ENCODE data around the gene SLC7A6OS. TPM values are rescaled to one million over a fixed set of nuclear protein-coding genes. Genes with fewer than 3 reads are reported as not detected.

Gene SLC7A6OS
- total and polyA plus RNA-seq, 8 donors, result 5.2 to 8.1 (median 6.5) TPM

DNA sequence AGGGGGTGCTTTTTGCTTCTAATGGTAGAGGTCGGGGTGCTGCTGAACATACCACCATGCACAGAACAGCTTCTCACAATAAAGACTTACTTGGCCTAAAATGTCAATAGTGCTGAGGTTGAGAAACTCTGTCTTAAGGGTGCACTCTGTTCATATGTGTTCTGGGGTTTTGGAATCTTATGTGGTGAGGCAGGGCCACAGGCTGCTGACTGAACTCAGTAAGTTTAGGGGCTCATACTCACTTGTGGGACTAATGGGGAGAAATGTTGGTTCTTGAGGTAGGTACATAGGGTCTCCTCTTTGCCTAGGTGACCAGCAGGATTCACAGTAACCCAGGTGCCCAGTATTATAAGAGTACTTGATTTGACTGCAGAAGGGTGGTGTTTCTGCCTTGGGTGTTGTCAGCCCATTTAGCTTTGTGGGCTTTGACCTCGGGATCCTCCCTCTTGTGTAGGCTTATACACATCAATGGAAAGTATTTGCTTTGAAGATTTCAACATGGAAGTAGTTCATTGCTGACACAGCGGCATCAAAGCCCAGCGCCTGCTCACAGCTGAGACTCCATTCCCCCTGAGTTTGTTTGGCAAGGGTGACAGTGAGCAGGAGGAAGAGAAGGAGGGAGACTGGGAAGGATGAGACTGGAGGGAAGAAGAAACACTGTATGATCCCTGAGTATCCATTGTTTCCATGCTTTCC is 29.2 kb downstream of the SLC7A6OS start:
- Histone ChIP-seq H3K27me3 (no peaks in the 10 kb centered on the region), H3K27ac (no peak overlapping the region), H3K36me3 (no peaks in the 10 kb centered on the region), H3K4me1 (no peaks in the 10 kb centered on the region), H3K9me3 (no peaks in the 10 kb centered on the region), H3K4me3 (no peak overlapping the region)
- intact Hi-C loops (cut with DNase I), result no loop called here
- ATAC-seq (no peak), DNase-seq (no peak), FAIRE-seq (no peak)
- TF ChIP-seq, protein P1, sequence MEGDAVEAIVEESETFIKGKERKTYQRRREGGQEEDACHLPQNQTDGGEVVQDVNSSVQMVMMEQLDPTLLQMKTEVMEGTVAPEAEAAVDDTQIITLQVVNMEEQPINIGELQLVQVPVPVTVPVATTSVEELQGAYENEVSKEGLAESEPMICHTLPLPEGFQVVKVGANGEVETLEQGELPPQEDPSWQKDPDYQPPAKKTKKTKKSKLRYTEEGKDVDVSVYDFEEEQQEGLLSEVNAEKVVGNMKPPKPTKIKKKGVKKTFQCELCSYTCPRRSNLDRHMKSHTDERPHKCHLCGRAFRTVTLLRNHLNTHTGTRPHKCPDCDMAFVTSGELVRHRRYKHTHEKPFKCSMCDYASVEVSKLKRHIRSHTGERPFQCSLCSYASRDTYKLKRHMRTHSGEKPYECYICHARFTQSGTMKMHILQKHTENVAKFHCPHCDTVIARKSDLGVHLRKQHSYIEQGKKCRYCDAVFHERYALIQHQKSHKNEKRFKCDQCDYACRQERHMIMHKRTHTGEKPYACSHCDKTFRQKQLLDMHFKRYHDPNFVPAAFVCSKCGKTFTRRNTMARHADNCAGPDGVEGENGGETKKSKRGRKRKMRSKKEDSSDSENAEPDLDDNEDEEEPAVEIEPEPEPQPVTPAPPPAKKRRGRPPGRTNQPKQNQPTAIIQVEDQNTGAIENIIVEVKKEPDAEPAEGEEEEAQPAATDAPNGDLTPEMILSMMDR (IDR thresholded peaks at IDR 0.05), result no peak
- WGBS, 2 donors, result 80 to 88% methylated on average over 4 of the region's 4 CpGs

DNA sequence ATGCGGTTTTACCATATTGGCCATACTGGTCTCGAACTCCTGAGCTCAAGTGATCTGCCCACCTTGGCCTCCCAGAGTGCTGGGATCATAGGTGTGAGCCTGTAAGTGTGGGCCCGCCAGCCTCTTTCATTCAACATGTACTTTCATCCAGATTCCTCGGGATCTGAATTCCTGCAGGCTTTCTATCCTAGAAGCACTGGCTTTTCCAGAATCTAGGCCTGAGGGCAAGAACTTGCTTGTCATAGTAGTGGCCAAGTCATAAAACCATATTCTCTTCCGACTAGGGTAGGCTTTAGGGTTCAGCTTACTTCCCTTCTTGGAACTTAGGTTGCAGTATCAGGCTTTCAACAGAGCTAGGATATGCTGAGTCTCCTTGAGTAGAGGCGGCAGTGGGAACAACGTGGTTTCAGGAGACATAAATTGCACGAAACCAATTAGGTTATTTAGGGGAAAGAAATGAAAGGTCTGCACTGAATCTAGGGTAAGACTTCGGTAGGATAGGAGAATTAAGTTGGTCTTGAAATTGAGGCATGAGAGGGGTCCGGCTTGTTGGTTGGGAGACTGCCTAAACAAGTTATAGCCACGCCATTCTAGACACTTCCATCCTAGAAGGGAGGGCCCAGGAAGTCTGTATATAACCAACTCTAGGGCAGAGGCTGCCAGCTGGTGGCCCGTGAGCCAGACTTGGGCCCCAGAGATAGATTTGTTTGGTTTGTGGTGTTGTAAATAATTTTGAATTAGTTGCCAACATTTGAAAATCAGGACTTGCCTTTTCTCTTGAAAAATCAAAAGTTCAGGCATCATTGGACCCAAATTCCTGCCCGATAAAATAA is 30.8 kb downstream of the SLC7A6OS start:
- H3K9me3 ChIP-seq, result no peaks in the 10 kb centered on the region
- H3K27me3 ChIP-seq, result no peaks in the 10 kb centered on the region
- WGBS, 2 donors, result 86 to 89% methylated on average over 13 of the region's 13 CpGs
- TF ChIP-seq, protein P1 (IDR thresholded peaks at IDR 0.05), result no peak
- no peak for ATAC-seq
- H3K36me3 ChIP-seq, result no peaks in the 10 kb centered on the region
- H3K4me1 ChIP-seq, result no peaks in the 10 kb centered on the region
- no peak overlapping the region for H3K4me3 ChIP-seq
- H3K27ac ChIP-seq, result no peak overlapping the region
- intact Hi-C loops (cut with DNase I), result no loop called here
- no peak for FAIRE-seq
- no peak for DNase-seq

DNA sequence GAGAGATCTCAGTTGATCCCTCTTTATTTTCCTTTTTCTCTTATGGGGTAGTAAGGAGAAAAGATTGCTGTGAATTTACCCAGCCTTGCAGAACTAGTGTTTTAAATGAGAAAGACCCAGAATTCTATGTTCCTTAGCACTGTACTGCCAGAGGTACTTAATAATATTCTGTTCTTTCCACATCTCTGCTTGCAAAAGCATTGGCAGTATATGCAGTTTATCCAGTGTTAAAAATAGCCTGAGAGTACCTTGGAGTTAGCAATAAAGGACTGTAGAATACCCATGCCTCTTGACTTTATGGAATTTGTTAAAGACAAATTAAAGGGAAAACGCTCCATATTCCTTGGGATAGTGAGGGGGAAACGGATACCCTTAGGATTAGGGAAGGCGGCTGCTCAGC is 34.5 kb downstream of the SLC7A6OS start:
- no peak for DNase-seq
- H3K27me3 ChIP-seq, result no peaks in the 10 kb centered on the region
- H3K9me3 ChIP-seq, result no peaks in the 10 kb centered on the region
- H3K36me3 ChIP-seq, result no peaks in the 10 kb centered on the region
- 82 to 84% methylated on average over 3 of the region's 3 CpGs for WGBS, 2 donors
- H3K27ac ChIP-seq, result no peak overlapping the region
- H3K4me1 ChIP-seq, result peaks cover 0 to 6% (median 0%) of the 10 kb centered on the region in 3 donors
- TF ChIP-seq, protein P1 (IDR thresholded peaks at IDR 0.05), result no peak
- no peak for FAIRE-seq
- intact Hi-C loops (cut with DNase I), result no loop called here
- H3K4me3 ChIP-seq, result no peak overlapping the region
- ATAC-seq, result no peak

DNA sequence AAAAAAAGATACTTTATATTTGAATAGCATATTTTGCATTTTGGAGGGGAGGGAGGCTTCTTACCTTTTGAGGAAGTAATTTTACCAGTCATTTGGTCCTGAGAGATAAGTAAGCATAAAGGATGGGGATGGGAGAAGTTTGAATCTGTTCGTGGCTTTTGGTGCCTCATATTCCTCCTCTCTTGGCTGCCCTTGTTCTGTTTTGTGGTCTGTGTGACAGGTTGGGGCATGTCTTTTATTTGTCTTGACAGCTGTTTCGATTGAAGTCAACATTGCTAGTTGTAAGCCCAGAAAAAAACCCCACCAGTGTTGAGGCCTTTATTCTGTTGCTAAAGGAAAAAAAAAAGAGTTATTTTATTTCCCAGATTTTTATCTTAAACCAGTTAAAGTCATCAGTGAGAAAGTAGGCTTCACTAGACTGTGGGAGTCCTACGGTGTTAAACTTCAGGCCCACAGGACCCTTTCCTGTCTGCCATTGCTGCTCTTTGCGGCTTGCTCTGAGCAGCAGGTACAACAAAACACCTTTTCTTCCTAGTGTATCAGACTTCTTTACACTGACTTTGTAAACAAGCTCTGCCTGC is 35.0 kb downstream of the SLC7A6OS start:
- DNase-seq, result no peak
- WGBS, 2 donors, result 74 to 80% methylated on average over 4 of the region's 4 CpGs
- no peak overlapping the region for H3K27ac ChIP-seq
- ATAC-seq, result no peak
- TF ChIP-seq, protein P1 (IDR thresholded peaks at IDR 0.05), result no peak
- no peak for FAIRE-seq
- no peaks in the 10 kb centered on the region for H3K36me3 ChIP-seq
- intact Hi-C loops (cut with DNase I), result no loop called here
- H3K4me3 ChIP-seq, result no peak overlapping the region
- peaks cover 0 to 6% (median 0%) of the 10 kb centered on the region in 3 donors for H3K4me1 ChIP-seq
- H3K27me3 ChIP-seq, result no peaks in the 10 kb centered on the region
- H3K9me3 ChIP-seq, result no peaks in the 10 kb centered on the region

All from pancreas (tissue), 10 donors.